Endodermal cell (in vitro differentiated cells): ENCODE results near the gene PAGE4. TPM values are rescaled to one million over a fixed set of nuclear protein-coding genes. Genes with fewer than 3 reads are reported as not detected.

Source experiments
- DNase-seq: peaks from one replicate; pipeline ENCODE4 v3.0.0-alpha.2; 2017
- H3K27ac ChIP-seq: 2 replicates; pipeline ENCODE4 v1.5.1; 2013; ENCODE audit warnings: mild to moderate bottlenecking, low read depth, low read length, moderate library complexity
- H3K27me3 ChIP-seq: 2 replicates; pipeline ENCODE4 v1.6.1; 2013; ENCODE audit warnings: mild to moderate bottlenecking, low read length, moderate library complexity; ENCODE audit not compliant: insufficient read depth, control insufficient read depth, poor library complexity, severe bottlenecking
- H3K36me3 ChIP-seq: 2 replicates; pipeline ENCODE4 v1.7.0; 2013; ENCODE audit warnings: mild to moderate bottlenecking, low read length, moderate library complexity; ENCODE audit not compliant: control insufficient read depth, insufficient read depth
- H3K4me1 ChIP-seq: one replicate; pipeline ENCODE4 v1.7.0; 2013; ENCODE audit warnings: low read length; ENCODE audit not compliant: control insufficient read depth, insufficient read depth
- H3K4me3 ChIP-seq: 2 replicates; pipeline ENCODE4 v1.5.1; 2013; ENCODE audit warnings: mild to moderate bottlenecking, low read length, moderate library complexity
- H3K9ac ChIP-seq: 2 replicates; pipeline ENCODE4 v1.6.1; 2013; ENCODE audit warnings: mild to moderate bottlenecking, low read length, moderate library complexity; ENCODE audit not compliant: poor library complexity, severe bottlenecking; ENCODE audit errors: extremely low read depth
- H3K9me3 ChIP-seq: 2 replicates; pipeline ENCODE4 v1.6.1; 2013; ENCODE audit warnings: mild to moderate bottlenecking, low read length, moderate library complexity; ENCODE audit not compliant: control insufficient read depth
- H3K27ac Mint-ChIP-seq: 2 replicates; pipeline ENCODE4 v1.8.0; 2020; ENCODE audit warnings: mixed read lengths
- H3K27me3 Mint-ChIP-seq: 2 replicates; pipeline ENCODE4 v1.8.0; 2021; ENCODE audit warnings: mild to moderate bottlenecking, mixed read lengths; ENCODE audit not compliant: insufficient read depth
- H3K36me3 Mint-ChIP-seq: 2 replicates; pipeline ENCODE4 v1.8.0; 2020; ENCODE audit warnings: low read depth, mixed read lengths
- H3K4me1 Mint-ChIP-seq: 2 replicates; pipeline ENCODE4 v1.8.0; 2020; ENCODE audit warnings: mixed read lengths
- H3K4me3 Mint-ChIP-seq: 2 replicates; pipeline ENCODE4 v1.8.0; 2020; ENCODE audit warnings: mild to moderate bottlenecking, moderate library complexity, mixed read lengths
- H3K9me3 Mint-ChIP-seq: 2 replicates; pipeline ENCODE4 v1.8.0; 2020; ENCODE audit warnings: mild to moderate bottlenecking, mixed read lengths
- WGBS, 2 experiments: methylation state at CpG; one replicate each; pipeline versions ENCODE4 v1.1.5 to v1.1.7; 2013; ENCODE audit warnings: missing lambda C conversion rate in 2 of 2, mixed read lengths in 1 of 2; ENCODE audit not compliant: insufficient coverage in 1 of 2, insufficient read length in 1 of 2; 5-methylcytosine and 5-hydroxymethylcytosine counted together
- total RNA-seq, 2 donors: library from RNA; stranded (reverse); fragmentation: NEBNext Ultra II Directional in 1 of 2; extraction: Animal tissue kit (Norgen Biotek cat#: 25700) in 1 of 2; gene quantifications; 2 replicates in 1 of 2; 3 replicates in 1 of 2; pipeline ENCODE4 v1.2.1, GENCODE V29; 2021
- TF ChIP-seq, protein P1 (sequence below): fragments of 200-600 bp; sonication (generic); conservative IDR thresholded peaks from 2 replicates; pipeline ENCODE4 v1.5.0; 2021; ENCODE audit warnings: antibody characterized with exemption, mild to moderate bottlenecking

Gene PAGE4
- total RNA-seq, 2 donors from 2014 or later: not detected

DNA sequence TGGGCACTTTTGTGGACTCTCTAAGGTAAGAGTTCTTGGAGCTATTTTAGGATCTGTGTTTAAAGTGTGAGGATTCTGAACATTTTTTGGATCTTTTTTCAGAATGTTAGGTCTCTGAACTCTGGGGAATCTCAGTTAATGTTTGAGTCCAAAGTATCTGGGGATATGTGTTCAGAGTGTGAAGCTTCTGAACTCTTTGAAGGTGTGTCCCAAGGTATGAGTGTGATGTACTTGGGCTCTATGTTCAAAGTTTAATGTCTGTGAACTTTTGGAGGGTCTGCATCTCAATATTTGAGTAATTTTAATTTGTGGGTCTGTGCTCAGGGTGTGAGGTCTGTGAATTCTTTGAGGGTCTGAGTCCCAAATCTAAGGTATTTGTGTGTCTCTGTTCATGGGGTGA, 35.4 kb upstream of the PAGE4 start:
- no peak overlapping the region for H3K27ac Mint-ChIP-seq
- Histone ChIP-seq H3K36me3 (no peaks in the 10 kb centered on the region), H3K27ac (no peak overlapping the region), H3K4me1 (no peaks in the 10 kb centered on the region), H3K9ac (no peak overlapping the region), H3K9me3 (no peaks in the 10 kb centered on the region), H3K4me3 (no peak overlapping the region), H3K27me3 (no peaks in the 10 kb centered on the region)
- H3K36me3 Mint-ChIP-seq: no peaks in the 10 kb centered on the region
- H3K27me3 Mint-ChIP-seq: peaks cover 3% of the 10 kb centered on the region
- TF ChIP-seq, protein P1, sequence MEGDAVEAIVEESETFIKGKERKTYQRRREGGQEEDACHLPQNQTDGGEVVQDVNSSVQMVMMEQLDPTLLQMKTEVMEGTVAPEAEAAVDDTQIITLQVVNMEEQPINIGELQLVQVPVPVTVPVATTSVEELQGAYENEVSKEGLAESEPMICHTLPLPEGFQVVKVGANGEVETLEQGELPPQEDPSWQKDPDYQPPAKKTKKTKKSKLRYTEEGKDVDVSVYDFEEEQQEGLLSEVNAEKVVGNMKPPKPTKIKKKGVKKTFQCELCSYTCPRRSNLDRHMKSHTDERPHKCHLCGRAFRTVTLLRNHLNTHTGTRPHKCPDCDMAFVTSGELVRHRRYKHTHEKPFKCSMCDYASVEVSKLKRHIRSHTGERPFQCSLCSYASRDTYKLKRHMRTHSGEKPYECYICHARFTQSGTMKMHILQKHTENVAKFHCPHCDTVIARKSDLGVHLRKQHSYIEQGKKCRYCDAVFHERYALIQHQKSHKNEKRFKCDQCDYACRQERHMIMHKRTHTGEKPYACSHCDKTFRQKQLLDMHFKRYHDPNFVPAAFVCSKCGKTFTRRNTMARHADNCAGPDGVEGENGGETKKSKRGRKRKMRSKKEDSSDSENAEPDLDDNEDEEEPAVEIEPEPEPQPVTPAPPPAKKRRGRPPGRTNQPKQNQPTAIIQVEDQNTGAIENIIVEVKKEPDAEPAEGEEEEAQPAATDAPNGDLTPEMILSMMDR: no peak
- no peak overlapping the region for H3K4me3 Mint-ChIP-seq
- peaks cover 14% of the 10 kb centered on the region for H3K9me3 Mint-ChIP-seq
- H3K4me1 Mint-ChIP-seq: no peaks in the 10 kb centered on the region
- DNase-seq: no peak

DNA sequence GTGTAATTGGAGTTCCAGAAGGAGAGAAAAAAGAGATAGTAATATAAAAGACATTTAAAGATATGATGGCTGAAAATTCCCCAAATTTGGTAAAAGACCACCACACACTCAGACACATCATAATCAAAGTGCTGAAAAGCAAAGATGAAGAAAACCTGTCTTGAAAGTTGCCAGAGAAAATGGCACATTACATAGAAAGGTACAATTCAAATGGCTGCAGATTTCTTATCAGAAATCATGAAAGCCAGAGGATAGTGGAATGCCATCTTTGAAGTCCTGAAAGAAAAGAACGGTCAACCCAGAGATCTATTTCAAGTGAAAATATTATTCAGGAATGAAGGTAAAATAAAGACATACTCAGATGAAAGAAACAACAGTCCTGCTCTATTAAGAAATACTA, 29.3 kb upstream of the PAGE4 start:
- TF ChIP-seq, protein P1: no peak
- Histone ChIP-seq H3K27ac (no peak overlapping the region), H3K27me3 (no peaks in the 10 kb centered on the region), H3K4me1 (no peaks in the 10 kb centered on the region), H3K4me3 (no peak overlapping the region), H3K9me3 (no peaks in the 10 kb centered on the region), H3K9ac (no peak overlapping the region), H3K36me3 (no peaks in the 10 kb centered on the region)
- no peak overlapping the region for H3K27ac Mint-ChIP-seq
- no CpG with 5 or more reads among the region's 1 CpG for WGBS, 2 experiments
- no peaks in the 10 kb centered on the region for H3K4me1 Mint-ChIP-seq
- DNase-seq: no peak
- no peak overlapping the region for H3K4me3 Mint-ChIP-seq
- peaks cover 3% of the 10 kb centered on the region for H3K27me3 Mint-ChIP-seq
- peaks cover 44% of the 10 kb centered on the region for H3K9me3 Mint-ChIP-seq
- no peaks in the 10 kb centered on the region for H3K36me3 Mint-ChIP-seq

DNA sequence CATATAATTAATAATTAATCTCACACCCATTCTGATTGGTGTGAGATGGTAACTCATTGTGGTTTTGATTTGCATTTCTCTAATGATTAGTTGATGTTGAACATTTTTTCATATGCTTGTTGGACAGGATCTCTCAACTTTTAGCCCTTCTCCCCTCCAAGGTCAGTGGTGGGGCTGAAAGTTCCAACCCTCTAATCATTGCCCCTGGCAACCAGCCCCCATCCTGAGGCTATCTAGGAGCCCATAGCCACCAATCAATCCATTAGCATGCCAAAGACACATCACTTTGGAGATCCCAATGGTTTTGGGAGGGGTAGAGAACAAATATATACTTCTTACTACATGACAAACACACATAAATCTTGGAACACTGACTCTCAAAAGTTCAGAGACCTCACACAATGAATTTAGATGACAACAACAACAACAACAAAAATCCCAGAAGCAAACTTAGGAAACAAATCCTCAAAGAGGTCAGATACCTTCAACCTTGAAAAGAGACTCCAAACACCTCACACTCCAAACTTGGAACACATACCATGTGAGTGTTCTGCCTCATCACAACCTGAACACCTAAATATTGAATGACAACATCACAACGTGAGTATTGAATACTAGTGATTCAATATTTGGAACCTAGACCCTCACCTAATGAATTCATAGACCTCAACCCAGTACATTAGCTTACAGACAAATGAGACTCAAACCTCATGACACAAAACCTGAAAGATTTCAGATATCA, 19.0 kb upstream of the PAGE4 start:
- DNase-seq: no peak
- Histone ChIP-seq H3K27me3 (no peaks in the 10 kb centered on the region), H3K9ac (no peak overlapping the region), H3K4me3 (no peak overlapping the region), H3K4me1 (no peaks in the 10 kb centered on the region), H3K27ac (no peak overlapping the region), H3K9me3 (no peaks in the 10 kb centered on the region), H3K36me3 (no peaks in the 10 kb centered on the region)
- Mint-ChIP-seq H3K27me3 (no peaks in the 10 kb centered on the region), H3K9me3 (peaks cover 54% of the 10 kb centered on the region), H3K4me3 (no peak overlapping the region), H3K27ac (no peak overlapping the region), H3K36me3 (no peaks in the 10 kb centered on the region), H3K4me1 (no peaks in the 10 kb centered on the region)
- WGBS, 2 experiments: 86% methylated on average over 1 of the region's 1 CpG; no CpG with 5 or more reads in 1 of the 2 experiments
- TF ChIP-seq, protein P1: no peak
